ENCODE results near the gene OR8B3. TPM values are rescaled to one million over a fixed set of nuclear protein-coding genes. Genes with fewer than 3 reads are reported as not detected.

Gene OR8B3
- total RNA-seq, result not detected in 2 replicates

DNA sequence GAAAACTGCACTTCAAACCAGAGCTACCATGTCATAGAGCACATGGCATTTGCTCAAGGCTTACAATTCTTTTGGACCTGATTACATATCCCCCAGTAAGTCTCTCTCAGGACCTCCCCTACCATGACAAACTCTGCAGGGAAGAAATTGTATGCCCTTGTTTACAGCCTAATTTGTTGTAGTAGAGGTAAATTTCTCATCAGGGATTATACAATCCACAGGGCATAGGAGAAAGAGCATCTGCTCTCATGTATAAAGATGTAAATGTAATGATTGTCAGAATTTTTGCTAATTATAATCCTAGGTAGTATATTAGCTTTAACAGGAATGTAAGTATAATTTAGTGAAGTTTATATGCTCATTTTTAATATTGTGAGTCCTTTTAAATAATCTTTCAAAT, at the start of gene OR8B3:
TSS of gene OR8B3 (minus strand) at position 101 of the 400 bp plus-strand sequence. CDS start 1,673 bp downstream, outside the sequence.

DNA sequence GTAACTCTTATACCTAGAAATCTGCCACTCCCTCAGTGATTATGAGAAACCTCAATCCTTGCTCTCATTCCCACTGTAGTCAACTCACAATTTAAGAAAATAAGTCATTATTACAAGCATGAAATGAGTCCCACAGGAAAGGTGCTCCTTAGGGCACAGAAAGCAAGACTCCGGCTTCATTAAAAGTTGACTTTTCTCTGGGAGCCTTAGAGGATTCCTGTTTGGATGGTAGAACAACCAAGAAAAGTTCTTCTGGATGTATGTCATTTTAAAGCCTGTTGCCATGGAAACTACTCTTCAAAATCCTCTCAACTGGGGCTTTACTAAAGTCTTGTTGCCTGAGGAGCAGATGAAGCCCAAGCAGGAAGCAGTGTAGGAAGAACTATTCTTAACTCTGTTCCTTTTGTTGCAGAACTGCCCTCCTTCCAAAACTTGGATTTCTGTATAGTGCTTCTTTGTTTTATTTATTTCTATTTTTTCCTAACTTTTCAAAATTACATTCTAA, 46.9 kb upstream of the OR8B3 start, which contains the start of gene OR8B8:
TSS of gene OR8B8 (minus strand) at position 51 of the 505 bp plus-strand sequence. CDS start 4,611 bp downstream, outside the sequence.

DNA sequence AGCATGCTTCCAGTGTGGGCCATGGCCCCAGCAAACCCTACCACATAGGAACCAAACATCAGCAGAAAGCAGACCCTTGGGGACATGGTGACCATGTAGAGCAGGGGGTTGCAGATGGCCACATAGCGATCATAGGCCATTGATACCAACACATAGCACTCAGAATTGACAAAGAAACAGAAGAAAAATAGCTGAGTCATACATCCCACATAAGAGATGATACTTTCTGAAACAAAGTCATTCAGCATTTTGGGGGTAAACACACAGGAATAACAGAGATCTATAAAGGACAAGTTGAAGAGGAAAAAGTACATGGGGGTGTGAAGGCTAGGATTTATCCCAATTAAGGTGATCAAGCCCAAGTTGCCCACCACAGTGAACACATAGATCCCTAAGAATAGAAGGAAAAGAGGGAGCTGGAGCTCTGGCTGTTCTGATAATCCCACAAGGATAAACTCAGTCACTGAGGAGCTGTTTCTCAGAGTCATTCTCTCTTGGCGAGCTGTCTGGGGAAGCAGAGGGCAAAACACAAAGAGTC, 25.6 kb upstream of the OR8B3 start, which contains the start of gene OR8B4:
TSS of gene OR8B4 (minus strand) at position 488 of the 538 bp plus-strand sequence. CDS start at position 488, 0 bp downstream.

DNA sequence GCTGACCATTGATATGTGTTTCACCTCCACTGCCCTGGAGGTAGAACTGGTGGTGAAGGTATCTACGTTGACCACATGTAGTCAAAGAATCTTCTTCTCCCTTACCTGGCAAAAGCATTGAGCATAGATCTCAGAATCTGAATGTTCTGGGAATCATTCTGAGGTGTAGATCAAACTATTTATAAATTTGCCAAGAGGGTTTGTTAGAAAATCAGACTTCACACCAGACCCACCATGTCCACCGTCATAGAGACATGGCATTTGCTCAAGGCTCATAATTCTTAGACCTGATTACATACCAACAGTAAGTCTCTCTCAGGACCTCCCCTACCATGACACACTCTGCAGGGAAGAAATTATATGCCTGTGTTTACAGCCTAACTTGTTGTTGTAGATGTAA, 14.4 kb downstream of the OR8B3 start, which contains the start of gene OR8B2:
TSS of gene OR8B2 (minus strand) at position 101 of the 400 bp plus-strand sequence. CDS start 1,156 bp downstream, outside the sequence.

Other genes starting within 250 kb of the OR8B3 start
- gene OR10D3, start 215.7 kb downstream of the OR8B3 start, total RNA-seq, result not detected in 2 replicates
- gene OR8G1, start 157.9 kb downstream of the OR8B3 start, total RNA-seq, result not detected in 2 replicates
- gene OR8G5, start 142.6 kb downstream of the OR8B3 start, total RNA-seq, result not detected in 2 replicates
- not detected in 2 replicates for gene OR8D1, start 85.1 kb downstream of the OR8B3 start, total RNA-seq
- gene OR8D2, start 78.8 kb downstream of the OR8B3 start, total RNA-seq, result not detected in 2 replicates
- not detected in 2 replicates for gene OR8B2, start 14.5 kb downstream of the OR8B3 start, total RNA-seq
- gene OR8B4, start 25.8 kb upstream of the OR8B3 start, total RNA-seq, result not detected in 2 replicates
- gene OR8B8, start 46.7 kb upstream of the OR8B3 start, total RNA-seq, result not detected in 2 replicates
- not detected in 2 replicates for gene OR8B12, start 144.6 kb upstream of the OR8B3 start, total RNA-seq
- not detected in 2 replicates for gene OR8A1, start 171.0 kb upstream of the OR8B3 start, total RNA-seq
- gene PANX3, start 212.4 kb upstream of the OR8B3 start, total RNA-seq, result not detected in 2 replicates
- gene TBRG1, start 223.8 kb upstream of the OR8B3 start, total RNA-seq, result 18.4 and 19.9 TPM in 2 replicates